Activated naive CD4-positive, alpha-beta T cell treated with anti-CD3 and anti-CD28 coated beads, Interleukin-2, amount 10 ng/mL, durations not matched to agents 7 days and 5 days (primary cell): ENCODE measurements around the gene GIMD1.

Source experiments
- CTCF ChIA-PET: fragments of 350-600 bp; sonication (Branson Sonifier 250); formaldehyde crosslinking; loops from one replicate; lab custom pipeline; 2021; ENCODE audit warnings: antibody characterized with exemption; lab: Charles Lee
- DNase-seq: peaks from one replicate; pipeline ENCODE4 v3.0.0-alpha.2; 2020
- H3K27ac Mint-ChIP-seq: one replicate; pipeline ENCODE4 v1.8.0; 2021; ENCODE audit warnings: mild to moderate bottlenecking, moderate library complexity, mixed read lengths
- H3K27me3 Mint-ChIP-seq: one replicate; pipeline ENCODE4 v1.8.0; 2021; ENCODE audit warnings: mild to moderate bottlenecking, mixed read lengths
- H3K36me3 Mint-ChIP-seq: one replicate; pipeline ENCODE4 v1.8.0; 2021; ENCODE audit warnings: mixed read lengths
- H3K4me1 Mint-ChIP-seq: one replicate; pipeline ENCODE4 v1.8.0; 2021; ENCODE audit warnings: mixed read lengths
- H3K4me3 Mint-ChIP-seq: one replicate; pipeline ENCODE4 v1.8.0; 2021; ENCODE audit warnings: mild to moderate bottlenecking, moderate library complexity, mixed read lengths
- H3K9me3 Mint-ChIP-seq: one replicate; pipeline ENCODE4 v1.8.0; 2021; ENCODE audit warnings: mixed read lengths

The GIMD1 gene

DNA sequence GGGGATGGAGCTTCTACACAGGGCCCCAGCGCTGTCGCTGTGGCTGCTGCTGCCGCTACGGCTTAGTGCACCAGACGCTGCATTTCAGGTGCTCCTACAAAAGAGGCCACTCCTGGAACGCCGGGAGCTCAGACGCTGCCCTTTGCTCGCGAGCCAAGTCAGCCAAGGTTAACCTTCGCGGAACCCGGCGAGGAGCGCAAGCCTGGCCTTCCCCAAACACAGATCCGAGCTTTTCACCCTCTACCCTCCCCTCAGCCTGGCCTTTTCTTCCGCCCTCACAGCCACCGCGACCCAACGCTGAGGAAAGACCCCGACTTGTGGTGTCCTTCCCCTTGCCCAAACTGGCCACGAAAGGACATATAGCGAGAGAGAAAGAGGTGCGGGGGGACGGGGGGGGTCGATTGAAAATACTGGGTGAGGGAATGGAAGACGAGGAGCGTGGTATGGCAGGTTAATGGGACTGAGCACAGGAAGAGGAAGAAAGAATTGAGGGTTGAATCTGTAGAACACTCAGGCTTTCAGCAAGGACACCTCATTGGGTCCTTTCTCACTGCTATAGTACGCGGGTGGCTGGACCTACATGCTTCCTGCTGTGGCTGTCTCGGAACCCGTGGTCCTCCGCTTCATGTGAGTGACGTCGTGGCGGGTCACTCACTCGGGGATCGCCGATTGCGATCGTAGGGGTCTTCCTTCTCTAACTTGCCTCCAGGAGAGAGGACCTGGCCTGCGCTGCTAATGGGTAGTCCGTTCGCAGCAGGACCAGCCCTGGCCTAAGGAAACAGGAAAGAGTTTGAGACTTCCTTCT is 52.4 kb downstream of the GIMD1 start, which contains the start of the genes AIMP1 and TBCK:
TSS of gene AIMP1 (plus strand) at position 583 of the 805 bp plus-strand sequence. CDS start 8,460 bp downstream, outside the sequence.
TSS of gene TBCK (minus strand) at position 242 of the 805 bp plus-strand sequence. CDS start 7,249 bp downstream, outside the sequence.
- CTCF ChIA-PET, result interaction anchor here (1.0 to 1.8 kb wide), 3 partner anchors 11 to 50 kb away, joined by 3 to 5 read pairs (median 3); no protein-coding TSS in a partner anchor

DNA sequence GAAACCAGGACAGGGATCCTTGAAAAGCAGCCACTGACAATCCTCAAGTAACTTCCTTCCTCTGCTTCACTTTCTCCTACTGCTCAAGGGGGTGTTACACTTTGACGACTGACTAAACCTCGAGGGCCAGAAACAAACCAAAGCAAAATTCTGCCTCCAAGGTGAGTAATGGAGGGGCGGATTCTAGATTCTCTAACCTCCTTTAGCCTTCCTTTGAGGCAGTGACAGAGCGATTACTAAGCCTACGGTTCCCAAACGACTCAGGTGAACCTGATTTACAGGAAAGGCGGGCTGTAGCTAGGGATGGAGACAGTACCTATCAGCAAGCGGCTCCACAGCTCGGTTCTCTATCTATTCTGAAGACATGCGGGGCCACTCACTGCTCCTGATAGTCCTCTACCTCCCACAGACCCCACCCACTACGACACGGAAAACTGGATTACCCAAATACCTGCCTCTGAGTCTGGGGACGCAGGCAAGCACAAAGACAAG is 53.1 kb downstream of the GIMD1 start:
- DNase-seq, result no peak

More for the DNA sequence above, 52.4 kb downstream of the GIMD1 start, which contains the start of the genes AIMP1 and TBCK:
- Mint-ChIP-seq H3K9me3 (no peaks in the 10 kb centered on the region), H3K4me1 (peaks cover 29% of the 10 kb centered on the region), H3K4me3 (no peak within 1 kb of the TSS), H3K36me3 (peaks cover 16% of the 10 kb centered on the region), H3K27me3 (no peaks in the 10 kb centered on the region), H3K27ac (no peak within 1 kb of the TSS)
- peak; percentile 91 for DNase-seq

DNA sequence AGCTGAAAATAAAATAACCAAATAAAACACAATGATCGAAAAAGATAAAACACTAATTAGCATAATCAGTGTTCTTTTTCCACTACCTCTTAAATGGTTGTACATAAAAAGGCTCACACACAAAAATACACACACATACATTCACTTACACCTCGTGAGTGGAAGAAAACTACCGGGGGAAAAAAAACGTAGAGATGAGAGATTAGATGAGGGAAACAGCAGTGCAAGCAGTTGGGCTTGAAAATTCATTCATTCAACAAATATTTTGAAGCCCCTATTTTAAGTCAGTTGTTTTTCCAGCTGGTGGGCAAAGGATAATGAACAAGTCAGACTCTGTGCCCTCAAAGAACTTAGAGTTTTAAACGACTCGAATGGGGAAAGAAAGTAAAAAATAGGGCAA is 53.6 kb downstream of the GIMD1 start:
- Mint-ChIP-seq H3K27me3 (no peaks in the 10 kb centered on the region), H3K36me3 (peaks cover 4% of the 10 kb centered on the region), H3K27ac (no peak overlapping the region), H3K9me3 (no peaks in the 10 kb centered on the region), H3K4me1 (peaks cover 23% of the 10 kb centered on the region), H3K4me3 (no peak overlapping the region)
- no peak for DNase-seq
- CTCF ChIA-PET, result interaction anchor here (1.0 to 1.8 kb wide), 2 partner anchors 14 to 49 kb away, joined by 3 to 5 read pairs; no protein-coding TSS in a partner anchor

More for the DNA sequence above, 53.1 kb downstream of the GIMD1 start:
- Mint-ChIP-seq H3K4me3 (no peak overlapping the region), H3K27ac (no peak overlapping the region), H3K4me1 (peaks cover 25% of the 10 kb centered on the region), H3K36me3 (peaks cover 10% of the 10 kb centered on the region), H3K9me3 (no peaks in the 10 kb centered on the region), H3K27me3 (no peaks in the 10 kb centered on the region)
- CTCF ChIA-PET, result interaction anchor here (1.0 to 1.8 kb wide), 2 partner anchors 13 to 49 kb away, joined by 3 to 5 read pairs; no protein-coding TSS in a partner anchor

DNA sequence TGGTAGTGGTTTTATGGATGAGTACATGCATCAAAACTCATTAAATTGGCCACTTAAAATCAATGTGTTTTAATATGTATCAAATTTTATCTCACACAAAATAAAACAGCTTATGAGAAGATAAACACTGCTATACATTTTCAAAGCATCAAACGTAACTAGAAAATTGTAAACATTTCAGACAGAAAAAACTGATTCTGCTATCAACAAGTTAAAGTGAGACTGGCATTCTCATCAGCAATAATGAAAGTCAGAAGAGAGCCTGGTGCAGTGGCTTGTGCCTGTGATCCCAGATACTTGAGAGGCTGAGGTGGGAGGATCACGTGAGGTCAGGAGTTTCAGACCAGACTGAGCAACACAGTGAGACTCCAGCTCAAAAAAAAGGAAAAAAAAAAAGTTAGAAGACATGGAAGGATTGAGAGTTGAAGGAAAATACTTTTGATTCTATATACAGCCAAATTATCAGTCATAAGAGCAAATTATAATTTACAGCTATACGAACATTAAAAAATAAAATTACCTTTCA is 55.5 kb downstream of the GIMD1 start:
- DNase-seq, result no peak
- Mint-ChIP-seq H3K27me3 (no peaks in the 10 kb centered on the region), H3K27ac (no peak overlapping the region), H3K4me1 (peaks cover 16% of the 10 kb centered on the region), H3K4me3 (no peak overlapping the region), H3K9me3 (no peaks in the 10 kb centered on the region), H3K36me3 (peaks cover 3% of the 10 kb centered on the region)
- CTCF ChIA-PET, result no interaction called here

DNA sequence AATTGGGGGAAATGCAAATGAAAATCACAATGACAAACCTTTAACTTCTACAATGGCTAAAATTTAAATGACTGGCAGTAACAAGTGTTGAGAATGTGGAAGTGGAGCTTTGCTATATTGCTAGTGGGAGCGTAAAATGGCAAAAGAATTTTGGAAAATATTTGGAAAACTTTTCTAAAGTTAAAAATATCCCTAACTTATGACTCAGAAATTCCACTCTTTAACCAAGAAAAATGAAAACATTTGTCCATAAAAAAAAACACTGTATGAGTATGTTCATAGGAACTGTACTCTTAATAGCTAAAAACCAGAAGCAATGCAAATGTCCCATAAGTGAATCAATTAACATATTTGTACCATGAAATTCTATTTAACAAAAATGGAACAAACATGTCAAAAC is 56.2 kb downstream of the GIMD1 start:
- peaks cover 16% of the 10 kb centered on the region for H3K4me1 Mint-ChIP-seq
- H3K36me3 Mint-ChIP-seq, result peaks cover 3% of the 10 kb centered on the region
- no peaks in the 10 kb centered on the region for H3K27me3 Mint-ChIP-seq
- CTCF ChIA-PET, result no interaction called here
- H3K9me3 Mint-ChIP-seq, result no peaks in the 10 kb centered on the region
- H3K4me3 Mint-ChIP-seq, result no peak overlapping the region
- DNase-seq, result no peak
- H3K27ac Mint-ChIP-seq, result no peak overlapping the region
